Activated CD4-positive, alpha-beta memory T cell treated with anti-CD3 and anti-CD28 coated beads for 36 hours (primary cell): ENCODE measurements around the gene VWA7. TPM values are rescaled to one million over a fixed set of nuclear protein-coding genes. Genes with fewer than 3 reads are reported as not detected.

Experiments
- CTCF ChIA-PET: fragments of 350-600 bp; sonication (Branson Sonifier 250); formaldehyde crosslinking; loops from one replicate; lab custom pipeline; 2021; ENCODE audit warnings: antibody characterized with exemption, inconsistent platforms; lab: Charles Lee
- POLR2A ChIA-PET: fragments of 350-600 bp; sonication (Branson Sonifier 250); formaldehyde crosslinking; loops from one replicate; lab custom pipeline; 2021; ENCODE audit warnings: antibody characterized with exemption; lab: Charles Lee
- DNase-seq: peaks from one replicate; pipeline ENCODE4 v3.0.0-alpha.2; 2020
- H3K27ac Mint-ChIP-seq: one replicate; pipeline ENCODE4 v1.8.0; 2021; ENCODE audit warnings: mixed read lengths
- H3K27me3 Mint-ChIP-seq: one replicate; pipeline ENCODE4 v1.8.0; 2021; ENCODE audit warnings: mixed read lengths
- H3K36me3 Mint-ChIP-seq: one replicate; pipeline ENCODE4 v1.8.0; 2021; ENCODE audit warnings: mixed read lengths
- H3K4me1 Mint-ChIP-seq: one replicate; pipeline ENCODE4 v1.8.0; 2021; ENCODE audit warnings: low read depth, mixed read lengths
- H3K4me3 Mint-ChIP-seq: one replicate; pipeline ENCODE4 v1.8.0; 2021; ENCODE audit warnings: mild to moderate bottlenecking, mixed read lengths
- H3K9me3 Mint-ChIP-seq: one replicate; pipeline ENCODE4 v1.8.0; 2021; ENCODE audit warnings: mixed read lengths
- intact Hi-C: fragments of 100-400 bp; cut with micrococcal nuclease; formaldehyde crosslinking; loops from one replicate; pipeline ENCODE4 v1.15.1; 2023
- total RNA-seq, 2 experiments: library from RNA; stranded (reverse); gene quantifications; one replicate each; pipeline ENCODE4 v1.2.3, GENCODE V29; 2021

The VWA7 gene
- total RNA-seq, 2 experiments from 2014 or later: 2.0 to 2.1 TPM

DNA sequence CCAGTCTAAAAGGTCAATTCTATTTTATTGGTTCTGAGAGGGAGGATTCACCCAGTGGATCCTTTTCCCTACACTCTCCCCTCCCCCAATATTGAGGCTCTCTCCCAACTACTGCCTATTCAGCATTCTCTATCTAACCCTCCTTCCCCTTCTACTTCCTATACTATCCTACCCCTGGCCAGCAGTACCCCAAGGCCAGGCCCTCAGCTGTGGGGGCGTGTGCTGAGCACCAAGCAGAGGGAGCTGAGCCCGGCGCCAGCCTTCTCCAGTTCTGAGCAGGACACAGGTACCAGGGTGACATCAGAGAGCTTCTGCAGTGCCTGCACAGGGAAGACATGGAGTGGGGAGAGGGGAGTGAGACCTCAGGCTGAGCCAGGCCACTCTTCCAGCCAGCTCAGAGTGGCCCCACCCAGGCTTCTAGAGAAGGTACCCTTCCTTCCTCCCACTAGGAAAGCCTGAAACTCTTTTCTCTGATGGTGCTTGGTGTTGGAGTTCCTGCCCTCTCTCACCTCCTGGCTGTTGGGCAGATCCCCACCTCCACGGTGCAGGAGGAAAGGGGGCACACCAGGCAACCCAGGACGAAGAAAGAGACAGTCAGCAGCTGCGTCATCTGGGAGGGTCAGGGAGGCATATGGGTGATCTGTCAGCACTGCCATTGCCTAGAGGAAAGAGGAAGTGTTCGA is 50.0 kb downstream of the VWA7 start:
- DNase-seq: peak; percentile 37
- Mint-ChIP-seq H3K4me1 (peaks cover 53% of the 10 kb centered on the region), H3K4me3 (no peak overlapping the region), H3K36me3 (peaks cover 17% of the 10 kb centered on the region), H3K27ac (peak overlapping the region; percentile 76), H3K27me3 (no peaks in the 10 kb centered on the region), H3K9me3 (no peaks in the 10 kb centered on the region)
- ChIA-PET POLR2A (interaction anchor here (0.6 kb wide), 1 partner anchor 106 kb away, joined by 3 read pairs; no protein-coding TSS in a partner anchor), CTCF (interaction anchor here (1.0 to 4.2 kb wide), 4 partner anchors 11 to 136 kb away, joined by 4 to 40 read pairs (median 10); partner anchors contain the start of gene MSH5)
- intact Hi-C loops: no loop called here

DNA sequence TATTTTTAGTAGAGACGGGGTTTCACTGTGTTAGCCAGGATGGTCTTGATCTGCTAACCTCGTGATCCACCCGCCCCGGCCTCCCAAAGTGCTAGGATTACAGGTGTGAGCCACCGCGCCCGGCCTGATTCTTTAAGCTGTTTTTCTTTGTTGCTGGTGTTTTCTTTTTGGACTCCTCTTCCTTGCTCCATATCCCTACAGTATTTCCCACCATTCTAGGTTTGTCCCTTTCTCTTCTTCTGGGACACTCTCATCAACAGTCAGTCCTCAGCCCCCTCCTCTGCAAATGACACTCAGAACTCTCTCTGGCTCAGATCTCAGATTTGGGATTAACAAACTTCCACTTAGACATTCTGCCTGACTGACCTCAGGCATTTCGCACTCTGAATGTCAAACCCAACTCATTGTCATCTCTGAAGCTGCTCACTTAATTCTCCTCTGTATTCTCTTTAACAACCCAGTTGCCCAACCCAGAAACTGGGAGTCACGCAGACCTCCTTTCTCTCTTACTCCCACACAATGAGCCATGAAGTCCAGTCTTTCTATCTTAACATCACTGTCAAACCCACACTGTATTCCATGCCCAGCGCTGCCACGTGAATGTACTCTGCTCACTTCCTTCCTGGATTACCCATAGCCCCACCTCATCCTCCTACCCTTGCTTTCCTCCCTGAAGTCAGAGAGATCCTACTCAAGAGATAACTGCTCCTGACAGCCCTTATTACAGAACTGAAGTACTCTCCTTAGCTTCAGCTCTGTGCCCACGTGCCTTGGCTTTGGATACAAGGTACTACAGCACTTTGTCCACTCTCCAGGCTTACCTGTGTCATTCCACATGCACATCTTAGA is 51.4 kb downstream of the VWA7 start:
- ChIA-PET CTCF (interaction anchor here (1.3 to 3.7 kb wide), 3 partner anchors 13 to 104 kb away, joined by 3 to 13 read pairs (median 8); no protein-coding TSS in a partner anchor), POLR2A (interaction anchor here (0.6 kb wide), 1 partner anchor 1130 kb away, joined by 3 read pairs; no protein-coding TSS in a partner anchor)
- Mint-ChIP-seq H3K27ac (peak overlapping the region; percentile 19), H3K4me1 (peaks cover 44% of the 10 kb centered on the region), H3K4me3 (no peak overlapping the region), H3K27me3 (no peaks in the 10 kb centered on the region), H3K9me3 (no peaks in the 10 kb centered on the region), H3K36me3 (peaks cover 9% of the 10 kb centered on the region)
- intact Hi-C loops: no loop called here
- peak; percentile 36 for DNase-seq

DNA sequence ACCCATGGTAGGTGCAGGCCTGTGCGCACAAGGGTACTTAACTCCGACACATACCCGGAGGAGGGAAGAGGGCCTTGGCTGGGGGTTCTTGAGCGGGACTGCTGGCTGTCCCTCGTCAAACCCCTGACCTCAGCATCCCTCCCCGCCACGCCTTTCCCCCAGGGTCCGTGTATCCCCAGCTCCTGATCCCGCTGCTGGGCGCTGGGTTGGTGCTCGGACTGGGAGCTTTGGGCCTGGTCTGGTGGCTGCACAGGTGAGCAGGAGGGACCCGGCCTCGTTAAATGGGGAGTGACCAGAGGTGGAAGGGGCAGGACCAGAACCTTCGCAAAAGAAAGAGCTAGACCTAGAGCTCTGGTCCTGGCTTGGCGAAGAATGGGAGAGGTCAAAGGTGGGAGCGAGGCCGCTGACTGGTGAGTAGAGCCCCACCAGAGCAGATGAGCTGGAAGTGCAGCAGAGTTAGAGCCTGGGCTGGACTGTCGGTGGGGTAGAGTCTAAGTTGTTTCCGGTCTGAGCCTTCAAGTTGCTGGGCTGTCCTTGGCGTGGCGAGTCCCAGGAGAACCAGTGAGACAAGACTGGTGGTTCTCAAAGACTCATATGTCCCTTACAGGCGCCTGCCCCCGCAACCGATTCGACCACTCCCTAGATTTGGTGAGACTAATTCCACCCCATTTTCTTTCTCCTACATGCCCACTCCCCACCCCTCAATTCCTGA is 53.0 kb downstream of the VWA7 start:
- POLR2A ChIA-PET: interaction anchor here (1.2 kb wide), 1 partner anchor 89 kb away, joined by 4 read pairs; no protein-coding TSS in a partner anchor

DNA sequence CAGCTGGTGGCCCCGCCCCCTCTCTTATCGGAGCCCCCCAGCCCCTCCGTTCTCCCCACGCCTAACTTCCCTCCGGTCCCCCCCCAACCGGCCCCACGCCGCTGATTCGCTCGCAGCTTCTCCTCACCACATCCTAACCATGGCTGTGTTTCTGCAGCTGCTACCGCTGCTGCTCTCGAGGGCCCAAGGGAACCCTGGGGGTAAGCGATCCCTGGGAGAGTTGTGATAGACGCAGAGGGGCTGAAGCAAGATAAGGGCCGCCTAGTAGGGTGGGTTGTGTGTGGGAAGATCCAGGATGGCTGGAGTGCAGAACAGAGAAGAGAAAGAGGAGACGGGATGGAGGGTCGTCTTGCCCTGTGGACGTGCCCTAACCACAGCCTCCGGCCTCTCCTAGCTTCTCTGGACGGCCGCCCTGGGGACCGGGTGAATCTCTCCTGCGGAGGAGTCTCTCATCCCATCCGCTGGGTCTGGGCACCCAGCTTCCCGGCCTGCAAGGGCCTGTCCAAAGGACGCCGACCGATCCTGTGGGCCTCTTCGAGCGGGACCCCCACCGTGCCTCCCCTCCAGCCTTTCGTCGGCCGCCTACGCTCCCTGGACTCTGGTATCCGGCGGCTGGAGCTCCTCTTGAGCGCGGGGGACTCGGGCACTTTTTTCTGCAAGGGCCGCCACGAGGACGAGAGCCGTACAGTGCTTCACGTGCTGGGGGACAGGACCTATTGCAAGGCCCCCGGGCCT is 53.7 kb downstream of the VWA7 start, which contains the start of gene MPIG6B:
MPIG6B (plus strand) TSS at position 129 of the 735 bp plus-strand sequence; CDS start at position 140, 11 bp downstream.
- DNase-seq: no peak
- H3K9me3 Mint-ChIP-seq: no peaks in the 10 kb centered on the region
- no peak within 1 kb of the TSS for H3K27ac Mint-ChIP-seq
- ChIA-PET POLR2A (no interaction called here), CTCF (interaction anchor here (1.0 kb wide), 1 partner anchor 31 kb away, joined by 4 read pairs; no protein-coding TSS in a partner anchor)
- peaks cover 24% of the 10 kb centered on the region for H3K4me1 Mint-ChIP-seq
- intact Hi-C loops: no loop called here
- H3K4me3 Mint-ChIP-seq: no peak within 1 kb of the TSS
- no peaks in the 10 kb centered on the region for H3K36me3 Mint-ChIP-seq
- H3K27me3 Mint-ChIP-seq: no peaks in the 10 kb centered on the region

More for the DNA sequence above, 53.0 kb downstream of the VWA7 start:
- CTCF ChIA-PET: interaction anchor here (1.0 kb wide), 1 partner anchor 32 kb away, joined by 4 read pairs; no protein-coding TSS in a partner anchor
- Mint-ChIP-seq H3K27ac (no peak overlapping the region), H3K27me3 (no peaks in the 10 kb centered on the region), H3K4me3 (no peak overlapping the region), H3K4me1 (peaks cover 31% of the 10 kb centered on the region), H3K9me3 (no peaks in the 10 kb centered on the region), H3K36me3 (no peaks in the 10 kb centered on the region)
- intact Hi-C loops: no loop called here
- DNase-seq: no peak

DNA sequence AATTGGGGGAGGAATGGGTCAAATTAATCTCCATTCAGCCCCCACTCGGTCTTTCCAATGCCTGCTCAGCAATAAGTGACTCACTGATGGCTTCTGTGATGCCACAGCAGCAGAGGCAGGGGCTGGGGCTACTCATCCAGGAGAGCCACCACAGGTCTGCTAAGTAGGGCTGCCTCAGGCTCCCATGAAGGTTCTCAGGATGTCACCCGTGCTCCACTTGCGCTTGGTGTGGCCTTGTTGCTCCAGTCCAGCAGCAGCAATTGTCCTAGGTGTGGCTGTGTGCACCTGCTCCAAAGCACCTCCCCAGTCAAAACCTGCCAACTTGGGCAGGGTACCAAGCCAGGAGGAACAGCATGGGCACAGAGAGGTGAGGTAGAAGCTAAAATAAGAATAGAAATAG is 55.0 kb downstream of the VWA7 start:
- no peak overlapping the region for H3K27ac Mint-ChIP-seq
- DNase-seq: no peak
- CTCF ChIA-PET: no interaction called here

DNA sequence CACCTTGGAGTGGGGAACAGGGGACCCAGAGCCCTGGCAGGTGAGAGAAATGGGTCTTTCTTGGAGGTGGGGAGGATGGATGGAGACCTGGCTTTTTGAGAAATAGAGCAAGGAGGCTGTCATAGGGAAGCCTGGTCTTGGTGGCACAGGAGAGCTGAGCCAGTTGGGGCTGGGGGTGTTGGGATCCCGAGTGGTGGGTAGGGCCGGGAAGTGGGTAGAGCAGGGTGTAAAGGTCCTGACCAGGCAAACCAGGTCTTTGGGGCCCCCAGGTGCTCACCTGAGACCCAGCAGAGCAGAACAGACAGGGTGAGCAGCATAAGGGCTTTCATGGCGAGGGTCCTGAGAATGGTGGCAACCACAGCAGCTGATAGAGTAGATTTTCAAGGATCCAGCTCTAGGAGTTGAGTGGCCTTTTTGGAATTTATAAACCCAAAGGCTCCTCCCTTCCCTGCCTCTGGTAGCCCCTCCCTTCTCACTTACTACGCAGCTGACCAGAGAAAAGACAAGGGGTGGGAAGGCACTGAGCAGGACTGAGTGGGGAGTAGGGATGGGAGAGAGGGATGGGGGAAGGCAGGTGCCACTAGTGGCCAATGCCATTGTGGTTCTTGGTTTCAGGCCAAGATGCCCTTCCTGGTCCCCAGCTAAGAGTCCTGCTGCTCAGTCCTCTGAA is 55.6 kb downstream of the VWA7 start, which contains the start of gene LY6G6C:
LY6G6C (minus strand) TSS at position 396 of the 670 bp plus-strand sequence; CDS start at position 329, 67 bp downstream.
- intact Hi-C loops: no loop called here
- Mint-ChIP-seq H3K27me3 (no peaks in the 10 kb centered on the region), H3K4me3 (no peak within 1 kb of the TSS), H3K9me3 (no peaks in the 10 kb centered on the region), H3K36me3 (no peaks in the 10 kb centered on the region), H3K27ac (no peak within 1 kb of the TSS), H3K4me1 (peaks cover 10% of the 10 kb centered on the region)
- DNase-seq: no peak
- ChIA-PET POLR2A (no interaction called here), CTCF (interaction anchor here (2.0 kb wide), 1 partner anchor 48 kb away, joined by 5 read pairs; no protein-coding TSS in a partner anchor)

More for the DNA sequence above, 55.0 kb downstream of the VWA7 start:
- Mint-ChIP-seq H3K36me3 (no peaks in the 10 kb centered on the region), H3K9me3 (no peaks in the 10 kb centered on the region), H3K4me1 (peaks cover 16% of the 10 kb centered on the region), H3K4me3 (no peak overlapping the region), H3K27me3 (no peaks in the 10 kb centered on the region)
- POLR2A ChIA-PET: interaction anchor here (0.5 kb wide), 1 partner anchor 17 kb away, joined by 3 read pairs; no protein-coding TSS in a partner anchor
- intact Hi-C loops: no loop called here

DNA sequence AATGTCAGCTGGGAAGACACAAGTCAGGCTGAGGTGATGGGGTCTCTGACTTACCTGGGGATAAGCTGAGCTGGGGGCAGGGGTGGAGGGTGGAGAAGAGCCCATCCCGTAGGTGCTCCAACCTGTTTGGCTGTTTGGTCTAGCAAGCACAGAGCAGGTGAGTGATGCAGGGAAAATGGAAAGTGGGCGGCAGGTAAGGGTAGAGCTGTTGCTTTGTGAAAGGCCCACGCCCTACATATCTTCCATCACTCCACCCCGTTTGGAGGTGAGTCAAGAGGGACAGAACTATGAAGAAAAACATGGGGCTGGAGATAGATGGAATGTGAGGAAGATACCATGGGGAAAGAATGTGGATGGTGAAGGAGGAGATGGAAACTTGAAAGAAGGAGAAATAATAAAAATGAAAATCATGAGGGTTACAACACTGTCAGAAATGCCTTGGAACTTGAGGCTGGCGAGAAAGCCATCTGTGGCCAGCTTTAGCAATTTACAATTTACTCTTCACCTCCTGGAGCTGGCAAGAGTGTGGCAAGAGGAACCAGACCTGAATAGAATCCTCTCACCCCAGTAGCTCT is 56.8 kb downstream of the VWA7 start:
- Mint-ChIP-seq H3K27me3 (no peaks in the 10 kb centered on the region), H3K9me3 (no peaks in the 10 kb centered on the region), H3K27ac (no peak overlapping the region), H3K36me3 (no peaks in the 10 kb centered on the region), H3K4me3 (no peak overlapping the region), H3K4me1 (no peaks in the 10 kb centered on the region)
- ChIA-PET CTCF (interaction anchor here (2.0 kb wide), 1 partner anchor 49 kb away, joined by 5 read pairs; no protein-coding TSS in a partner anchor), POLR2A (no interaction called here)
- no peak for DNase-seq
- intact Hi-C loops: no loop called here

DNA sequence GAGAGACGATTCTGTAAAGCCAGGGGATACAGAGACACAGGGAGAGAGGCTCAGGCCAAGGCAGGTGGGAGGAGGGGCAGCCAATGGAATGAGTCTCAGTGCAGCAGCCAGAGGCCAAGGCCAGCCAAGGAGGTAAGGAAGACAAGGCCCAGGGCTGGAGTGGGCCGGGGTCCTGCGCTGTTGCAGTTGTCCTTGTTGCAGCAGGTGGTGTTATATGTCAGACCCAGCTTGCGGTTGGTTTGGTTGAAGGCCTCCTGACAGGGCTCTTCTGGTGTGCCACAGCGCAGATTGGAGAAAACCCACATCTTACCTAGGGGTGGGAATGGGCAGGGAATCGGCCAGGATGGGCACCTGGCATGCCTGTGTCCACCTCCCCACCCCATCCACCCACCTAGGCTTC is 58.1 kb downstream of the VWA7 start:
- H3K4me3 Mint-ChIP-seq: no peak overlapping the region
- no peaks in the 10 kb centered on the region for H3K27me3 Mint-ChIP-seq
- no peaks in the 10 kb centered on the region for H3K9me3 Mint-ChIP-seq
- no peak for DNase-seq
- no peak overlapping the region for H3K27ac Mint-ChIP-seq
- intact Hi-C loops: no loop called here
- H3K4me1 Mint-ChIP-seq: no peaks in the 10 kb centered on the region
- ChIA-PET POLR2A (no interaction called here), CTCF (no interaction called here)
- no peaks in the 10 kb centered on the region for H3K36me3 Mint-ChIP-seq

DNA sequence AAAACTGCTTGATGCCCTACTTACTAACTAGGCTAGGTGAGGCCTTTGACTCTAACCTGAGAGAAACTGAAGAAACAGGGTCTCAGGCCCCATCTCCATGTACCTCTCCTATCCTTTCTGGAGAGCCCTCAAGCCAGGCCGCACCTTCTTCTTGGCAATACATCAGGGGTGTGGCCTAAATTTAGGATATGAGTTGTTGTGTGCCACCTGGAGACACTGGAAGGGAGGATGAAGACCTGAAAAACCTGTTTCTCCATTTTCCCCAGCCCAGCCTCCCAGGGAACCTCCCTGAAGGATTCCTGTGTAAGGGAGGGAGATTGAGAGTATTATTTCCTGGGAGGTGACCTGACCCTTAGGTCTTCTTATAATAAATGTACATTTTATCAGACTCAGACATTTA is 58.9 kb downstream of the VWA7 start:
- Mint-ChIP-seq H3K4me1 (no peaks in the 10 kb centered on the region), H3K9me3 (no peaks in the 10 kb centered on the region), H3K36me3 (no peaks in the 10 kb centered on the region), H3K4me3 (no peak overlapping the region), H3K27ac (no peak overlapping the region), H3K27me3 (no peaks in the 10 kb centered on the region)
- intact Hi-C loops: no loop called here
- DNase-seq: no peak
- CTCF ChIA-PET: no interaction called here
- POLR2A ChIA-PET: no interaction called here

DNA sequence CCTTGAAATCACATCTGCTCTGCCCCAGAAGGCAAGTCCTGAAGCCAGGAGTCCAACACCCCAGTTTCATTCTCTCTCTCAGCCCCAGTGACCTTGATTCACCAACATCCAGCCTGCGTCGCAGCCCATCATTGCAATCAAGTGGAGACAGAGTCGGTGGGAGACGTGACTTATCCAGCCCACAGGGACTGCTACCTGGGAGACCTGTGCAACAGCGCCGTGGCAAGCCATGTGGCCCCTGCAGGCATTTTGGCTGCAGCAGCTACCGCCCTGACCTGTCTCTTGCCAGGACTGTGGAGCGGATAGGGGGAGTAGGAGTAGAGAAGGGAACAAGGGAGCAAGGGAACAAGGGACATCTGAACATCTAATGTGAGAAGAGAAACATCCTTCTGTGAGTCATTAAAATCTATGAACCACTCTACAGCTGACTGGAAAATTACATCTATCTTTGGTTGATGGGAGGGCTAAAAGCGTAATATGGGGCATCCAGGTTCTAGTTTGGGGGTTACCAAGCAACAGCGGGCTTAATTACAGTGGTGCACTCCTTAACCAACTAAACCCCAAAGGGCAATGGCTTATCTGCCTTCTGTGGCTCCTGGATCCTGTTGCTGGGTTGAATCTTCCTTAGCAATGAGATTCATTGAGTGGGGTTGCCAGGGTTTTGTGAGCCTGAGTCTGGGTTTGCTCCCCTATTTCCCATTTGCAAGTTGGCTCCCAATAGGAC is 59.5 kb downstream of the VWA7 start:
- intact Hi-C loops: no loop called here

More for the DNA sequence above, 59.5 kb downstream of the VWA7 start:
- ChIA-PET CTCF (no interaction called here), POLR2A (no interaction called here)
- no peak for DNase-seq
- Mint-ChIP-seq H3K27ac (no peak overlapping the region), H3K36me3 (no peaks in the 10 kb centered on the region), H3K9me3 (no peaks in the 10 kb centered on the region), H3K4me3 (no peak overlapping the region), H3K27me3 (no peaks in the 10 kb centered on the region), H3K4me1 (no peaks in the 10 kb centered on the region)
